ES-I3 (cell line): ENCODE results near the gene AGO4.
A peak's percentile ranks its signal among the peaks of the same experiment; 100 is the strongest.
"Not testable (repeated sequence)": the region's sequence is repeated elsewhere in the genome, so short reads cannot be mapped to it uniquely, and the experiment has no call there.

Source experiments
- H3K36me3 ChIP-seq: 2 replicates; pipeline ENCODE4 v1.6.1; 2013; ENCODE audit warnings: mild to moderate bottlenecking, low read length, control low read depth, moderate library complexity; ENCODE audit not compliant: insufficient read depth
- H3K4me1 ChIP-seq: 2 replicates; pipeline ENCODE4 v1.6.1; 2013; ENCODE audit warnings: mild to moderate bottlenecking, control low read depth, low read length; ENCODE audit not compliant: insufficient read depth
- H3K9ac ChIP-seq: 2 replicates; pipeline ENCODE4 v1.6.1; 2013; ENCODE audit warnings: low read depth, mild to moderate bottlenecking, low read length, moderate library complexity
- H3K9me3 ChIP-seq: 2 replicates; pipeline ENCODE4 v1.6.1; 2013; ENCODE audit warnings: mild to moderate bottlenecking, low read length, moderate library complexity; ENCODE audit not compliant: control insufficient read depth, insufficient read depth

The AGO4 gene

GRCh38 chr1:35807614-35808449 is at the start of gene AGO4:
Gene AGO4, plus strand, starts transcription at chr1:35808016. Its CDS starts 401 bp downstream, at chr1:35808417.
- H3K9me3 ChIP-seq: no peaks in the 10 kb centered on the region
- no peaks in the 10 kb centered on the region for H3K4me1 ChIP-seq
- peak within 1 kb of the TSS; percentile 67 for H3K9ac ChIP-seq
- H3K36me3 ChIP-seq: no peaks in the 10 kb centered on the region

- Histone ChIP-seq H3K9ac (no peak overlapping the region), H3K9me3 (no peaks in the 10 kb centered on the region), H3K36me3 (peaks cover 15% of the 10 kb centered on the region), H3K4me1 (no peaks in the 10 kb centered on the region)
Observed at GRCh38 chr1:35762141-35762540, 45.7 kb upstream of the AGO4 start.

GRCh38 chr1:35763201-35763600 is 44.6 kb upstream of the AGO4 start:
- H3K4me1 ChIP-seq: no peaks in the 10 kb centered on the region
- H3K36me3 ChIP-seq: peaks cover 12% of the 10 kb centered on the region; the same call in 1 of the 2 replicates
- H3K9ac ChIP-seq: no peak overlapping the region
- H3K9me3 ChIP-seq: no peaks in the 10 kb centered on the region

- peaks cover 12% of the 10 kb centered on the region; the same call in 1 of the 2 replicates for H3K36me3 ChIP-seq
- no peaks in the 10 kb centered on the region for H3K4me1 ChIP-seq
- H3K9me3 ChIP-seq: no peaks in the 10 kb centered on the region
- no peak overlapping the region for H3K9ac ChIP-seq
Observed at GRCh38 chr1:35764283-35764682, 43.5 kb upstream of the AGO4 start.

GRCh38 chr1:35768350-35769187 is 39.2 kb upstream of the AGO4 start:
- peak overlapping the region; percentile 90 for H3K9ac ChIP-seq
- no peaks in the 10 kb centered on the region for H3K36me3 ChIP-seq
- H3K4me1 ChIP-seq: no peaks in the 10 kb centered on the region
- H3K9me3 ChIP-seq: no peaks in the 10 kb centered on the region

- peak overlapping the region; percentile 90 for H3K9ac ChIP-seq
- no peaks in the 10 kb centered on the region for H3K4me1 ChIP-seq
- no peaks in the 10 kb centered on the region for H3K36me3 ChIP-seq
- no peaks in the 10 kb centered on the region for H3K9me3 ChIP-seq
Observed at GRCh38 chr1:35769188-35769758, 38.5 kb upstream of the AGO4 start.

GRCh38 chr1:35773711-35774110 is 34.1 kb upstream of the AGO4 start:
- H3K9ac ChIP-seq: no peak overlapping the region
- no peaks in the 10 kb centered on the region for H3K36me3 ChIP-seq
- H3K9me3 ChIP-seq: no peaks in the 10 kb centered on the region
- no peaks in the 10 kb centered on the region for H3K4me1 ChIP-seq

- H3K4me1 ChIP-seq, H3K36me3 ChIP-seq, H3K9ac ChIP-seq, H3K9me3 ChIP-seq: not testable (repeated sequence)
Observed at GRCh38 chr1:35776172-35776571, 31.6 kb upstream of the AGO4 start.

- H3K9me3 ChIP-seq: no peaks in the 10 kb centered on the region
- no peak overlapping the region for H3K9ac ChIP-seq
- no peaks in the 10 kb centered on the region for H3K36me3 ChIP-seq
Observed at GRCh38 chr1:35777109-35777508, 30.7 kb upstream of the AGO4 start.

GRCh38 chr1:35783055-35783583 is 24.7 kb upstream of the AGO4 start:
- H3K36me3 ChIP-seq: no peaks in the 10 kb centered on the region
- no peaks in the 10 kb centered on the region for H3K9me3 ChIP-seq
- no peaks in the 10 kb centered on the region for H3K4me1 ChIP-seq
- no peak overlapping the region for H3K9ac ChIP-seq

More at GRCh38 chr1:35777109-35777508, 30.7 kb upstream of the AGO4 start:
- H3K4me1 ChIP-seq: no peaks in the 10 kb centered on the region

- H3K36me3 ChIP-seq, H3K4me1 ChIP-seq, H3K9ac ChIP-seq, H3K9me3 ChIP-seq: not testable (repeated sequence)
Observed at GRCh38 chr1:35784364-35784763, 23.5 kb upstream of the AGO4 start.

- no peaks in the 10 kb centered on the region for H3K9me3 ChIP-seq
- no peak overlapping the region for H3K9ac ChIP-seq
- H3K36me3 ChIP-seq: no peaks in the 10 kb centered on the region
- H3K4me1 ChIP-seq: no peaks in the 10 kb centered on the region
Observed at GRCh38 chr1:35788139-35788538, 19.7 kb upstream of the AGO4 start.

- H3K9me3 ChIP-seq: no peaks in the 10 kb centered on the region
Observed at GRCh38 chr1:35790670-35791069, 17.1 kb upstream of the AGO4 start.

GRCh38 chr1:35795295-35795694 is 12.5 kb upstream of the AGO4 start:
- Histone ChIP-seq H3K9me3 (no peaks in the 10 kb centered on the region), H3K36me3 (no peaks in the 10 kb centered on the region), H3K4me1 (no peaks in the 10 kb centered on the region), H3K9ac (no peak overlapping the region)

More at GRCh38 chr1:35790670-35791069, 17.1 kb upstream of the AGO4 start:
- Histone ChIP-seq H3K4me1 (no peaks in the 10 kb centered on the region), H3K36me3 (no peaks in the 10 kb centered on the region), H3K9ac (no peak overlapping the region)
